Sigmoid colon (tissue), 4 donors: ENCODE results near the gene RPTOR.

ENCODE experiments used
- CTCF ChIP-seq, 4 experiments: fragments of 450-650 bp in 3 of 4; fragments of 200-600 bp in 1 of 4; IDR thresholded peaks; one replicate each; pipeline ENCODE4 v1.5.1; 2016 to 2019; ENCODE audit warnings: antibody characterized with exemption in 4 of 4, mild to moderate bottlenecking in 3 of 4, moderate library complexity in 2 of 4
- EP300 ChIP-seq, 4 donors: sonication (generic); formaldehyde crosslinking; IDR thresholded peaks; one replicate each; pipeline ENCODE4 v1.6.1; 2017; ENCODE audit warnings: antibody characterized with exemption in 4 of 4
- POLR2A ChIP-seq, 2 donors: fragments of 450-650 bp; IDR thresholded peaks; one replicate each; pipeline ENCODE4 v1.6.1; 2016; ENCODE audit warnings: antibody characterized with exemption in 2 of 2, mild to moderate bottlenecking in 2 of 2, moderate library complexity in 2 of 2
- POLR2AphosphoS5 ChIP-seq, 4 donors: sonication (generic); formaldehyde crosslinking; IDR thresholded peaks; one replicate each; pipeline ENCODE4 v1.6.1; 2017; ENCODE audit warnings: antibody characterized with exemption in 4 of 4

GRCh38 chr17:80657561-80657960 lies 112.9 kb downstream of the RPTOR start:
- TF ChIP-seq CTCF (IDR thresholded peaks at IDR 0.05) (no peak), POLR2A (IDR thresholded peaks at IDR 0.05) (no peak), POLR2AphosphoS5 (IDR thresholded peaks at IDR 0.05) (no peak), EP300 (IDR thresholded peaks at IDR 0.05) (no peak)
